Mesenchymal stem cell (in vitro differentiated cells and primary cell): ENCODE data around the gene VTI1A.
A peak's percentile ranks its signal among the peaks of the same experiment; 100 is the strongest.

Experiments
- DNase-seq: peaks from one replicate; pipeline ENCODE4 v3.0.0-alpha.2; 2013
- H2AFZ ChIP-seq: one replicate; pipeline ENCODE4 v1.6.1; 2013; ENCODE audit warnings: low read depth, mild to moderate bottlenecking, control low read depth, inconsistent platforms, low read length, moderate library complexity
- H2AK5ac ChIP-seq: 2 replicates; pipeline ENCODE4 v1.6.1; 2013; ENCODE audit warnings: low read length, moderate library complexity, mild to moderate bottlenecking, inconsistent platforms; ENCODE audit not compliant: severe bottlenecking
- H2BK120ac ChIP-seq: one replicate; pipeline ENCODE4 v1.6.1; 2013; ENCODE audit warnings: low read depth, mild to moderate bottlenecking, inconsistent platforms, low read length, moderate library complexity
- H2BK12ac ChIP-seq, 2 experiments: one replicate each; pipeline ENCODE4 v1.6.1; 2013; ENCODE audit warnings: inconsistent platforms in 2 of 2, low read length in 2 of 2, mild to moderate bottlenecking in 2 of 2, moderate library complexity in 2 of 2, control low read depth in 1 of 2
- H2BK15ac ChIP-seq: one replicate; pipeline ENCODE4 v1.6.1; 2013; ENCODE audit warnings: mild to moderate bottlenecking, low read depth, inconsistent platforms; ENCODE audit not compliant: poor library complexity, severe bottlenecking
- H2BK5ac ChIP-seq: 2 replicates; pipeline ENCODE4 v1.6.1; 2013; ENCODE audit warnings: low read depth, mild to moderate bottlenecking, low read length, control low read depth, inconsistent platforms; ENCODE audit not compliant: poor library complexity, severe bottlenecking
- H3K14ac ChIP-seq, 2 experiments: one replicate each; pipeline ENCODE4 v1.6.1; 2013; ENCODE audit warnings: inconsistent platforms in 2 of 2, low read length in 2 of 2, control low read depth in 1 of 2, mild to moderate bottlenecking in 1 of 2, moderate library complexity in 1 of 2
- H3K18ac ChIP-seq, 2 experiments: one replicate each; pipeline ENCODE4 v1.6.1; 2013; ENCODE audit warnings: inconsistent platforms in 2 of 2, low read length in 2 of 2, control low read depth in 1 of 2, low read depth in 1 of 2, mild to moderate bottlenecking in 1 of 2
- H3K23ac ChIP-seq, 2 experiments: one replicate each; pipeline ENCODE4 v1.6.1; 2013; ENCODE audit warnings: inconsistent platforms in 2 of 2, low read length in 2 of 2, mild to moderate bottlenecking in 2 of 2, moderate library complexity in 2 of 2, control low read depth in 1 of 2
- H3K27ac ChIP-seq: 2 replicates; pipeline ENCODE4 v1.5.1; 2013; ENCODE audit warnings: mild to moderate bottlenecking, moderate library complexity, low read length, control low read depth, inconsistent platforms; ENCODE audit not compliant: poor library complexity, severe bottlenecking
- H3K27me3 ChIP-seq, 2 experiments: 2 replicates each; pipeline versions ENCODE4 v1.6.1 to v1.7.0; 2013; ENCODE audit warnings: low read length in 2 of 2, mild to moderate bottlenecking in 2 of 2, moderate library complexity in 2 of 2, control low read depth in 1 of 2, inconsistent platforms in 1 of 2; ENCODE audit not compliant: control insufficient read depth in 1 of 2, insufficient read depth in 1 of 2
- H3K36me3 ChIP-seq, 2 experiments: 2 replicates each; pipeline versions ENCODE4 v1.6.1 to v1.7.0; 2013; ENCODE audit warnings: low read length in 2 of 2, control low read depth in 1 of 2, inconsistent platforms in 1 of 2, low read depth in 1 of 2, mild to moderate bottlenecking in 1 of 2; ENCODE audit not compliant: insufficient read depth in 2 of 2, control insufficient read depth in 1 of 2
- H3K4ac ChIP-seq, 2 experiments: one replicate each; pipeline ENCODE4 v1.6.1; 2013; ENCODE audit warnings: inconsistent platforms in 2 of 2, low read length in 2 of 2, mild to moderate bottlenecking in 2 of 2, moderate library complexity in 2 of 2, control low read depth in 1 of 2, low read depth in 1 of 2
- H3K4me1 ChIP-seq: 2 replicates; pipeline ENCODE4 v1.6.1; 2013; ENCODE audit warnings: low read depth, low read length, control low read depth; ENCODE audit not compliant: control insufficient read depth, insufficient read depth
- H3K4me2 ChIP-seq: 2 replicates; pipeline ENCODE4 v1.6.1; 2013; ENCODE audit warnings: low read length, mild to moderate bottlenecking, inconsistent platforms; ENCODE audit not compliant: poor library complexity, severe bottlenecking
- H3K4me3 ChIP-seq, 2 experiments: 2 replicates each; pipeline versions ENCODE4 v1.5.1 to v1.7.0; 2013; ENCODE audit warnings: low read length in 2 of 2, mild to moderate bottlenecking in 2 of 2, control low read depth in 1 of 2, low read depth in 1 of 2; ENCODE audit not compliant: insufficient read depth in 1 of 2
- H3K79me1 ChIP-seq: replicated peaks from 2 replicates; pipeline ENCODE4 v1.6.1; 2013; ENCODE audit warnings: mild to moderate bottlenecking, control low read depth, low read length, inconsistent platforms; ENCODE audit not compliant: poor library complexity, severe bottlenecking
- H3K9ac ChIP-seq: 2 replicates; pipeline ENCODE4 v1.7.0; 2013; ENCODE audit warnings: mild to moderate bottlenecking, low read length, moderate library complexity
- H3K9me3 ChIP-seq: 2 replicates; pipeline ENCODE4 v1.7.0; 2013; ENCODE audit warnings: mild to moderate bottlenecking, low read length; ENCODE audit not compliant: control insufficient read depth
- H4K8ac ChIP-seq: one replicate; pipeline ENCODE4 v1.6.1; 2013; ENCODE audit warnings: inconsistent platforms, mild to moderate bottlenecking, low read length, moderate library complexity
- H4K91ac ChIP-seq: one replicate; pipeline ENCODE4 v1.6.1; 2013; ENCODE audit warnings: mild to moderate bottlenecking, low read length, inconsistent platforms
- WGBS: methylation state at CpG from one replicate; pipeline ENCODE4 v1.1.7; 2013; ENCODE audit warnings: mixed read lengths; 5-methylcytosine and 5-hydroxymethylcytosine counted together

VTI1A gene

DNA sequence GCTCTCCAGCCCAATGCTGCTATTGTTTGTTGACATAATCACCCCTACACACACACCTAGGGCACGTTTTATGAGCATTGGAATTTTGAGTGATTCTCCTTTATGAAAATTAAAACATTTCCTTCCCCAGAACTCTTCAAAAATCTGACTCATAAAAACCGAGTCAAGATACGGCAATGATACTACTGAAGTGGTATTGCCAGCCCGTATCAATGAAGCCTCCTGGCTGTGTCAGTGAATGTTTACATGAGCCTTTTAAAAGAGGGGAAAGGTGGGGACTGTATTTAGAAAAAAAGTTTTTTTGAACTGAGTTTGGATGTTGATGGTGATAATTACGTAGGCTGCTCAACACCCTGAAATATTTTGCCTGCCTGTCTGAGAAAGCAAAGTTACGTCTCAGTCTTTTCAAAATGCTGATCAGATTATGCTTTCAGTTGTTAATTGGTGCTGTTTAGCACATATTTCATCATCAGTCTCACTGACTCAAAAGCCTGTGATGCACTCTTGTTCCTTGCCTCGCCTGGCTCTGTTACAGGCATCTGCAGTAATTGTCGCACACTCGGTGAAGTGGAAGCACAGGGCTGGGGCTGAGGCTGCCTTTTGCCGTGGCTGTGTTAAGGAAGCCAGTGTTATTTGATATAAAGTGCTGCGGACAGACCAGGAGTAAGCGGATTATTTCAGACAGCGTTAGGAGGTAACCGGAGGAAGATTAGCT lies 345.6 kb downstream of the VTI1A start:
- H2BK5ac ChIP-seq = no peak overlapping the region
- DNase-seq = peak; percentile 61
- H3K4me1 ChIP-seq = no peaks in the 10 kb centered on the region
- peak overlapping the region in 1 of 2 experiments; percentile 66 for H3K4me3 ChIP-seq
- H2AFZ ChIP-seq = no peak overlapping the region
- WGBS = 51% methylated on average over 11 of the region's 14 CpGs
- no peak overlapping the region for H3K23ac ChIP-seq
- peak overlapping the region in 1 of 2 experiments; percentile 53 for H3K18ac ChIP-seq
- H3K9me3 ChIP-seq = peaks cover 10% of the 10 kb centered on the region
- no peak overlapping the region for H2BK12ac ChIP-seq
- no peak overlapping the region for H3K4ac ChIP-seq
- H3K79me1 ChIP-seq = no peaks in the 10 kb centered on the region
- no peaks in the 10 kb centered on the region for H3K36me3 ChIP-seq
- H2AK5ac ChIP-seq = no peak overlapping the region
- no peak overlapping the region for H2BK15ac ChIP-seq
- no peak overlapping the region for H2BK120ac ChIP-seq
- no peaks in the 10 kb centered on the region for H3K27me3 ChIP-seq
- no peak overlapping the region for H3K14ac ChIP-seq
- H3K27ac ChIP-seq = no peak overlapping the region
- peak overlapping the region; percentile 84 for H3K9ac ChIP-seq
- no peak overlapping the region for H4K91ac ChIP-seq
- H4K8ac ChIP-seq = no peak overlapping the region
- H3K4me2 ChIP-seq = no peak overlapping the region

DNA sequence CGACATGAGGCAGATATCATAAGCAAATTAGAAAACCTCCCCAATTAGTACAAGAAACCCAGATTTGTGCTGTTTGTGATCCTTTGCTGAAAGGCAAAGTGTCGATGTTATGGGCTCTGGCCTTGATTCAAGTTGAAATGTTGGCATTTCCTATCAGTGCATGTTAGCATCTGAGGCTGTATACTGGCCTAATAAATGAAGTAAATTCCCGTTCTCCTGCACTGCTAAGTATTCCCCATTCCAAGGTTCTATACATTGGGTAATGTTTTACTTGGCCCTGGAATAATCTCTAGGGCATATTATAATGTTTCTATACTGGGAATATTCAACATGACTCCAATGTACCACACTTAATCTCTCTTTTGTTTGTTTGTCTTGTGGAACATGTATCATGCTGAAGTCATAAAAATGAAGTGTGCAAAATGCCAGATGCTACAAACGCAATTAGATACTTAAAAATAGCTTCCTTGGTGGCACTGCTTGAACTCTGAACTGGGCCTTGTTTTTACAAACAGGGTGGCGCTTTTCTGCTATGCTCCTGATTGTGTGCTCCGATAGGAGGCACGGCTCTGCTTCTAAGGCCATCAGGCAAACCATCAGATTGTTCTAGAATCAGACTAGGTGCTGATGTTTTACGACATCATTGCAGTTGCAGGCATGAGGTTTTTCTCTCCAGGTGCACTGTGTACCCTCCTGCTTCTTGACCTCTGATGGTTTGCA lies 346.3 kb downstream of the VTI1A start:
- Histone ChIP-seq H2AFZ (no peak overlapping the region), H3K4me1 (no peaks in the 10 kb centered on the region), H2BK120ac (no peak overlapping the region), H3K36me3 (no peaks in the 10 kb centered on the region), H2BK5ac (no peak overlapping the region), H3K4ac (no peak overlapping the region), H4K8ac (no peak overlapping the region), H3K9me3 (peaks cover 10% of the 10 kb centered on the region), H4K91ac (no peak overlapping the region), H2AK5ac (no peak overlapping the region), H3K27me3 (no peaks in the 10 kb centered on the region), H3K27ac (no peak overlapping the region), H2BK15ac (no peak overlapping the region), H2BK12ac (no peak overlapping the region), H3K4me3 (peak overlapping the region in 1 of 2 experiments; percentile 66), H3K23ac (no peak overlapping the region), H3K79me1 (no peaks in the 10 kb centered on the region), H3K14ac (no peak overlapping the region), H3K4me2 (no peak overlapping the region), H3K9ac (peak overlapping the region; percentile 84), H3K18ac (no peak overlapping the region)
- 43% methylated on average over 5 of the region's 8 CpGs for WGBS
- peak; percentile 43 for DNase-seq

DNA sequence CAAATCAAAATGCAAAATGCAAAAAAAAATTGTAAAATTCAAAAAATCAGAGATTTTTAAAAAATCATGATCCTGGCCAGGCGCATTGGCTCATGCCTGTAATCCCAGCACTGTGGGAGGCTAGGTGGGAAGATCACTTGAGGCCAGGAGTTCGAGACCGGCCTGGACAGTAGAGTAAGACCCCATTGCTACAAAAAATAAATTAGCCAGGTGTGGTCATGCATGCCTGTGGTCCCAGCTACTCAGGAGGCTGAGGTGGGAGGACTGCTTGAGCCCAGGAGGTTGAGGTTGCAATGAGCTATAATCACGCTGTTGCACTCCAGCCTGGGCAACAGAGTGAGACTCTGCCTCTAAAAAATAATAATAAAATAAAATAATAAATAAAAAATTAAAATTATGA lies 347.2 kb downstream of the VTI1A start:
- no peak overlapping the region for H3K9ac ChIP-seq
- H2BK12ac ChIP-seq = no peak overlapping the region
- no peak for DNase-seq
- no peak overlapping the region for H4K91ac ChIP-seq
- H3K79me1 ChIP-seq = no peaks in the 10 kb centered on the region
- H3K23ac ChIP-seq = no peak overlapping the region
- no peak overlapping the region for H2AK5ac ChIP-seq
- H3K4me2 ChIP-seq = no peak overlapping the region
- no peaks in the 10 kb centered on the region for H3K4me1 ChIP-seq
- no peak overlapping the region for H3K14ac ChIP-seq
- WGBS = 97% methylated on average over 3 of the region's 4 CpGs
- H3K4ac ChIP-seq = no peak overlapping the region
- H4K8ac ChIP-seq = no peak overlapping the region
- no peak overlapping the region for H2BK5ac ChIP-seq
- H3K9me3 ChIP-seq = peaks cover 3% of the 10 kb centered on the region
- H2AFZ ChIP-seq = no peak overlapping the region
- no peak overlapping the region for H2BK120ac ChIP-seq
- no peaks in the 10 kb centered on the region for H3K27me3 ChIP-seq
- no peaks in the 10 kb centered on the region for H3K36me3 ChIP-seq
- no peak overlapping the region for H2BK15ac ChIP-seq
- no peak overlapping the region for H3K27ac ChIP-seq
- no peak overlapping the region for H3K18ac ChIP-seq
- no peak overlapping the region for H3K4me3 ChIP-seq

DNA sequence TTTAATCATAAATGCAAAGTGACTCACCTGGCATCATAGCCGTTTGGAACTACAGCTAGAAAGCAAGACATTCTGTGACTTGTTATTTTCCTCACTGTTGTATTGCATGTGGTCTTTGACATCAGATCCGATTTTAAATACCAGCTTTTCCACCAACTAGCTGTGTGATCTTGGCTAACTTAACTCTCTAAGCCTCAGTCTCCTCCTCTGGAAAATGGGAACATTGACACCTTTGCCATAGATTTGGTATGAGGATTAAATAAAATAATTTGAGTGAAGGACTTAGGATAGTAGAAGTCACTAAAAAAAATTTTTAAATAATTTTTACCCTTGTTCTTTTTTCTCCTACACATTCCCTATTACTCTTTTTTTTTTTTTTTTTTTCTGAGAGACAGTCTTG lies 348.1 kb downstream of the VTI1A start:
- Histone ChIP-seq H3K4me3 (no peak overlapping the region), H4K8ac (no peak overlapping the region), H3K27me3 (no peaks in the 10 kb centered on the region), H2BK15ac (no peak overlapping the region), H3K4me1 (peaks cover under 1% of the 10 kb centered on the region), H3K27ac (no peak overlapping the region), H3K14ac (no peak overlapping the region), H3K23ac (no peak overlapping the region), H2BK12ac (no peak overlapping the region), H3K18ac (no peak overlapping the region), H3K4ac (no peak overlapping the region), H2AFZ (no peak overlapping the region), H3K79me1 (no peaks in the 10 kb centered on the region), H3K36me3 (no peaks in the 10 kb centered on the region), H2AK5ac (no peak overlapping the region), H2BK5ac (no peak overlapping the region), H2BK120ac (no peak overlapping the region), H3K9me3 (no peaks in the 10 kb centered on the region), H3K9ac (no peak overlapping the region), H4K91ac (no peak overlapping the region), H3K4me2 (no peak overlapping the region)
- 87% methylated on average over 1 of the region's 2 CpGs for WGBS
- DNase-seq = no peak
